ENCODE measurements around the gene WDR86.

GRCh38 chr7:151426904-151427704 is 17.3 kb upstream of the WDR86 start:
- no peak for TF ChIP-seq CTCF (optimal IDR thresholded peaks at IDR 0.05 in 1 of 3, IDR thresholded peaks at IDR 0.05 in 1 of 3, conservative IDR thresholded peaks at IDR 0.05 in 1 of 3; ENCODE audit: extremely low read depth in 1 of 3, insufficient read depth in 2 of 3, low read length in 3 of 3)
- no peak for TF ChIP-seq EZH2 (IDR thresholded peaks at IDR 0.05; ENCODE audit: low read length)
